Right ventricle myocardium inferior (tissue), 1 donor: Measurements from ENCODE around the gene TBC1D22A. TPM values are rescaled to one million over a fixed set of nuclear protein-coding genes. Genes with fewer than 3 reads are reported as not detected.

Experiments used
- ATAC-seq: fragments of 200-7000 bp; cut with Tn5 transposase; one replicate; pipeline ENCODE4 v1.9.1; 2020; ENCODE audit warnings: mild to moderate bottlenecking, moderate library complexity
- DNase-seq: peaks from one replicate; pipeline ENCODE4 v3.0.0; 2021; ENCODE audit errors: missing footprints
- intact Hi-C: fragments of 100-400 bp; cut with DNase I; formaldehyde crosslinking; loops from one replicate; pipeline ENCODE4 v1.11.0; 2022
- total RNA-seq: library from RNA; stranded (reverse); fragmentation: NEBNext Ultra II Directional; extraction: Animal tissue kit (Norgen Biotek cat#: 25700); gene quantifications from one replicate; pipeline ENCODE4 v1.2.1, GENCODE V29; 2021
- donor health status: DM: no; HTN: yes; CAD: no; lungs with severe emphysema.

Gene TBC1D22A
- total RNA-seq, 1 donor from 2014 or later: 14.6 TPM

DNA sequence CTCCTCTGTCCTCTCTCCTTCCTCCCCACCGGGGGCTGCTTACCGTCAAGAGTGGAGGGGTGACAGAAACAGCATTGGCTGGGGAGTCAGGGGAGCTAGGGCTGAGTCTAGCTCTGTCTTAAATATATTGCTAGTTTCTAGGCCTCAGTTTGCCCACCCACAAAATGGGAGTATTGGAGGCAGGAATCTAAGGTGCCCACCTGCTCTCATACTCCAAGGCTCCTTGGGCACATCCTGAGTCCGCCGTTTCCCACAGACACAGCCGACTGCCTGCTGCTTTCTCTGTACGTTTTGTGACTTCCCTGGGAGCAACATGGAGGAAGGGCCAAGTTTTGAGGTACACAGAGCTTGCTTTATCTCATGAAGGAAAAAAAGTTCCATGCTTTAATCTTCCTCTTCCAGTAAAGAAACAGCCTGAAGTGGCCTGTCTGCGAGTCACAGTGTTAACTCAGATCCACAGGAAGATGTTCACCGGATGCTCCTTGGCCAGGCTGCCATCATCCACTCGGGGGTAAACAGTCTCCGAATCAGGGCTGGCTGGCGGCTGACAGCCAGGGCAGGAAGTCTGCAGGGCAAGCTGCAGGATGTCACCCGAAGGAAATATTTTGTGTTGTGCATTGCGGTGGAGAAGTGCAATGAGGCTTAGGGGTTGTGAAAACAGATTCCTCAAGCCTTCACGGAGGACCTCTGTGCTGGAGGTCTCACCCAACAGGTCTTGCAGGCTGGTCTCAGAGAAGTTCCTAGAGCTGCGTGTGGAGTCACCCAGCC lies 13.4 kb upstream of the TBC1D22A start:
- ATAC-seq: no peak
- peak; percentile 55 for DNase-seq
- intact Hi-C loops: no loop called here

DNA sequence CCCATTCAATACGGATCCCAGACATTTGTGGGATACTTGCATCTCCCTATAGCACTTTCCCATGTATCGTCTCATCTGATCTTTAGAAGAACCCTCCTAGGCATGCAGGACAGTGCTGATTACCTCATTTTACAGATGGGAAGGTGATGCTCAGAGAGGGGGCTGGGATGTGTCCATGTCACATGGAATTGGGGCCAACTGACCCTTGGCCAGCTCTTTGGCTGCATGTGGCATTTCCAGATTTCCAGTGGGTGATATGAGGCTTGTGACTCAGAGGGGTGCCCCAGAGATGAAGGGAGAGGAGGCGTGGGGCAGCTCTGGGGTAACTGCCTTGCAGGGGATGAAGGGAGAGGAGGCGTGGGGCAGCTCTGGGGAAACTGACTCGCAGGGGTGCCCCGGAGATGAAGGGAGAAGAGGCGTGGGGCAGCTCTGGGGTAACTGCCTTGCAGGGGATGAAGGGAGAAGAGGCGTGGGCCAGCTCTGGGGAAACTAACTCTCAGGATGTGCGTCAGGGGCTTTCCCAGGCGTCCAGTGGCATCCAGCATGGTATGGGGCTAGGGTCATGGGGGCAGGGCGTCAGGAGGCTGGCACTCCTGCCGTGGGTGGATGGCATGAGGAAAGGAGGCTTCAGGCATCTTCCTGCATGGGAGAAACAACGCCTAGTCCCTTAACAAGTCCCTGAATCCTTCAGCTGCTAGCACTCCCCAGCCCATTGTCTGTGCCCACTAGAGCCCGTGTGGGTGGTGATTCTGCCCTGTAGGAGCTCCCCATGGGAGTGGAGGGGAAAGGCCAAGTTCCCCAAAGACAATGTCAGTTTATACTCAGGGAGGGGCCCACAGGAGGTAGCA lies 12.5 kb upstream of the TBC1D22A start:
- ATAC-seq: no peak
- DNase-seq: peak; percentile 30
- intact Hi-C loops: no loop called here

DNA sequence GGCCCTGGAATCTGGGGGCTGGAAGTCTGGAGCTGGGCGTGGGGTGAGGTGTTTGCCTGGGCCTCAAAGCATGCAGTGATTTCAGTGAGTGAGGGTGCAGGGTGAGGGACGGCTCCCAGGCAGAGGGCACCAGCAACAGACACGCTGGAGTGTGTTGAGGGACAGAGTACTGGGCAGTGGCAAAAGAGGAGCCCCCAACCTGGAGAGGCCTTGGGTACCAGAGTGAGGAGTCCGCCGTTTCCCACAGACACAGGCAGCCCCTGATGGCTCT lies 12.0 kb upstream of the TBC1D22A start:
- intact Hi-C loops: no loop called here
- no peak for ATAC-seq
- peak; percentile 32 for DNase-seq

DNA sequence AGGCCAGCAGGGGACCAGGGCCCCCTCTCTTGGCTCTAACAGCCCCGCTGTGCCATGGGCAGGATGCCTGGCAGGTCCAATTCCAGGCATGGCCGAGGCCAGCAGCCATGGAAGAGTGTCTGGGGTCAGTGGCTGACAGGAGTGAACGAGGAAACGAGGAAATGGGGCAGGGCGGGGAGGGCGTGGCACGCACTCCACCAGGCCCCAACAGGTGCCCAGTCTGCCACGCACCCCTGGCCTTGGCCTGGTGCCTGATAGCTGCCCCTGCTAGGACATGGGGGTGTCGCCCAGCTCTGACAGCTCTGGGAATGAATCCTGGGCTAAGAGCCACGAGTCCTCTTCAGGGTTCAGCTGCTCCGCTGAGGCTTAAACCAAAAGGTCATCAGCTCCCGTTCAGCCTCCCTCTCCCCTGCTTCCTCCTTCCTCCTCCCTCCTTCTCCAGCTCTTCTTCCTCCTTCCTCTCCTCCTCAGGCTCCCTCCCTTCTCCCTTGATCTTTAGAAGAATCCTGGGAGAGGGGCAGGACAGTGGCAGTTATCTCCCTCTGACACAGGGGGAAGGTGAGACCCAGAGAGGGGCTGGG lies 11.5 kb upstream of the TBC1D22A start:
- DNase-seq (peak; percentile 67), ATAC-seq (peak; percentile 7)
- intact Hi-C loops: no loop called here

DNA sequence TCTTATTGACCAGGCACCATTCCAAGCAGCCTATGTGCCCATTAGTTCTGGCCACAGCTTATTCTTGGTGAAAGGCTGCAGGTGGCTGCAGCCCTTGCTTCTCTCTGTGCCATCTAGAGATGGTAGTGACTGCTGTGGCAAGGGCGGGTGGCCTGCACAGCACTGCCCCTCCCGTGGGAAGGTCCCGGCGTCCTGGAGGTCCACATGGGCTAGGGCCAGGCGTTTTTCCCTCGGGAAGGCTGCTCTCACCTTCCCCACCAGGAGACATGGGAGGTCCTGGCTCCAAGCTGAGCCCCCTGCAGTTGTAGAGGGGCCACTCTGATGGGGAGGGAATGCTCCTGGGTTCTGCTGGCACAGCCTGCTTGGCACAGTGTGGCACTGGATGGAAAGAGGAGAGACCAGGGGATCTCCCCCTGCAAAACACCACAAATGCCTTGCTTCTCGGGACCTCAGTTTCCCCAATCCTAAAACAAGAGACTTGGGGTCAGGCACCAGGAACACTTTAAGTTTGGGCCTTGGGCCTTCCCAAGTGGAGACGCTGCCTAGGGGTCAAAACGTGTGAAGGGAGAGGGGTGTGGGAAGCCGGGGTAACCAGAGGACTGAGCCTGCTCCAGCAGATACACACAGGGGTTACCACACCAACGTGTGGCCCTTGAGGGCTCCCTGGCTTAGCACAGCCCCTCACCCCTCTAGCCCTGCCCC lies 10.0 kb upstream of the TBC1D22A start:
- no peak for ATAC-seq
- no peak for DNase-seq
- intact Hi-C loops: no loop called here

DNA sequence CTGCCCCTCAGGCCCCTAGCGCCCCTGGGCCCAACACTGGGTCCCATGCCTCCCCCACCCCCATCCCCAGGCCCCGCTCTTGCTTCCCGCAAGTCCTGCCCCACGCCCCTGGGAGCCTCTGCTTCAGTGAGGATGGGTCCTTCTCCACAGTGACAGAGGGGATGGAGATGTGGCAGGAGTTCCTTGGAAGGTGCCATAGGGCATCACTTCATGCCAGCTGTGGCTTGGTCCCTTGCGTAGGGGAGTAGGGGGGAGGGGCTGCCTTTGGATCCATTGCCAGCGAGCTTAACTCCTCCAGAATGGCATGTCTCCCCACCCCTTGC lies 9.5 kb upstream of the TBC1D22A start:
- no peak for DNase-seq
- ATAC-seq: no peak
- intact Hi-C loops: no loop called here

DNA sequence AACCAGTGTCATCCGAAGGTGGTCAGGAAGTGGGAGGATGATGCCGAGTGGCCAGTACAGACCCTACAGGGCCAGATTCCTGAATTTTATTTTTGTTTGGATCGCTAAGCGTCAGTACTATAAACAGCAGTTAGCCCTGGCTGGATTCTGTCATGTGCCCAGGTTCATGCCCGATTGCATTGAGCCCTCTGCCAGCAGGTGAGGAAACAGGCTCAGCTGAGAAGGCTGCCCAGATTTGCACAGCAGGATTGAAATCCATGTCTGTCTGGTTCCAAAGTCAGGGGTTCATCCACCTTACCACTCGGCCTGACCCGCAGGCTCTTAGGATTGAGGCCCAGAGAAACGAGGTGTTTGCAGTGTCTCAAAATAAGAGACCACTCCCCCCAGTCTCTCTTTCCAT lies 9.1 kb upstream of the TBC1D22A start:
- no peak for ATAC-seq

DNA sequence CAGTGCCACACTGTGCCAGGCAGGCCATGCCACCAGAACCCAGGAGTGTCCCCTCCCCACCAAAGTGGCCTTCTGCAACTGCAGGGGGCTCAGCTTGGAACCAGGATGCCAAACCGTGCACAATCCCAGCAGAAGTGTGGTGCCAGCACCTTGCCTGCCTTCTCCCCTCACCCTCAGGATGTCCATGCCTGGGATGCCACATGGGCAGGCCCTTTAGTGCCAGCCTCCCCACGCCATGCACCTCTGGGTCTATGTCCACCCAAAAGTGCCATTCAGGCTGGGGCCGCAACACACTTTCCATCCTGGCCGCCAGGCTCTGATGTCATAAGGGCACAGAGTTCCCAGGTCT lies 8.7 kb upstream of the TBC1D22A start:
- ATAC-seq (peak; percentile 2), DNase-seq (no peak)
- intact Hi-C loops: no loop called here

More for the DNA sequence above, 9.1 kb upstream of the TBC1D22A start:
- intact Hi-C loops: no loop called here
- no peak for DNase-seq

DNA sequence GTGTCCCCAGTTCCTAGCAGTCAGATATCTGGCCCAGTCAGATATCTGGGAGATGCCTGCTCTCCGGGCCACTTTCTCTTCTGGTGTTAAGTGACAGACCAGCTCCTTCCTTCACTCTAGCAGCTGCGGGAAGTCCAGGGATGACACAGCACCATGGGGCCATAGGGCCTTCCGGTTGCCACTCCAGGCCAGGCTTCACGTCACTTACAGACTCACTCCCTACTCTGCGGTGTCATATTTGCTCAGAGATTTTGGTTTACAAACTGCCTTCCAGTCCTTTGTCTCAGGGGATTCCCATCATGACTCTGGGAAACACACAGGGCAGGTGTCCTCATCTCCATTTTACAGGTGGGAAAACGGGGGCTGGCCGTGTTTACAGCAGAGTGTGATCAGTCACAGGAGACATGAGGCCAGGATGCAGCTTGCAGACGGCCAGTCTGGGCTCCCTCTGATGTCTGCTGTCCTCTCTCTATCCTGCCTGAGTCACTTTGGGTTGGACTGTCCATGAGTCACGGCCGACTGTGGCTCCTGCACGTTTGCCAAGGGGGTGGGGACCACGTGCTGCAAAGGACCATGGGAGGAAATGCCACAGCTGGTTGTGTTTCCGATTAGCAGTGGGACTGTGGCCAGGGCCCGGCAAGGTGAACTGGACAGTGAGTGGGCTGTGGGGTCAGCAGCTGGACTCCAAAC lies 8.2 kb upstream of the TBC1D22A start:
- DNase-seq (peak; percentile 96), ATAC-seq (peak; percentile 91)
- intact Hi-C loops: no loop called here

DNA sequence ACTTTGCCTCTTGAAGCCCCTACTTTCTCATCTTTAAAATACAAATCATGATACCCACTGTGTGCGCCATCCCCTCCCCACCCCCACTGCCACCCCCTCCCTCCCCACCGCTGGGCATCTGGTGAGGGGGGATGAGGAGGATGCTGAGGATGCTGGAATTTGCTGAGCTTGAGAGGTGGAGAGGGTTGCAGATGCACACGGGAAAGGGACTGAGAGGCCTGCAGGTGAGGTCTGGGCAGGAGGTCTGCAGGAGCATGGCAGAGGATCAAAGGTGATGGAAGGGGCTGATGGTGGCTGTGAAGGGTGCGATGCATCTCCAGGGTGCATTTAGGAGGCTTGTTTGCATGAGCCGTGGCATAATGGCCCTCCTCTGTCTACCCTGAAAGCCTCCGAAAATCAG lies 7.6 kb upstream of the TBC1D22A start:
- intact Hi-C loops: no loop called here
- no peak for DNase-seq
- ATAC-seq: no peak

DNA sequence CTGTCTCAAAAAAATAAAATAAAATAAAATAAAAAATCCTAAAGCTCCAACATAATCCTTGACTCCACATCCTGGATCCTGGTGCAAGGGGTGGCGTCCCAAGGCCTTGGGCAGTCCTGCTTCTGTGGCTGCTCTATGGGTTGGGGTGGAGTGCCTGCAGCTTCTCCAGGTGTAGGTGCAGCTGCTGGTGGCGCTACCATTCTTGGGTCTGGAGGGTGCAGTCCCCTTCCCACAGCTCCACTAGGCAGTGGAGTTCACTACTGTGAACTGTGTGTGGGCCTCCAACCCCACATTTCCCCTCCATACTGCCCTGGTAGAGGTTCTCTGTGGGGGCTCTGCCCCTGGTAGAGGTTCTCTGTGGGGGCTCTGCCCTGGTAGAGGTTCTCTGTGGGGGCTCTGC lies 6.9 kb upstream of the TBC1D22A start:
- intact Hi-C loops: no loop called here
- ATAC-seq (no peak), DNase-seq (no peak)

DNA sequence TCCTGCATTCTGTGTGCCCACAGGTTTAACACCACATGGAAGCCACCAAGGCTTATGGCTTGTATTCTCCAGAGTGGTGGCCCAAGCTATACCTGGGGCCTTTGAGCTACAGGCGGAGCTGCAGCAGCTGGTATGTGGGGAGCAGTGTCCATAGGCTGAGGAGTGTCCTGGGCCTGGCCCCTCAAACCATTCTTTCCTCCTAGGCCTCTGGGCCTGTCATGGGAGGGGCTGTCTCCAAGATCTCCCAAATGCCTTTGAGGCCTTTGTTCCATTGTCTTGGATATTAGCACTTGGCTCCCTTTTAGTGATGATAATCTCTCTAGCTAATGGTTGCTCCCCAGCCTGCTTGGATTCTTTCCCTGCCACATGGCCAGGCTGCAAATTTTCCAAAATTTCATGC lies 6.4 kb upstream of the TBC1D22A start:
- intact Hi-C loops: no loop called here
- no peak for ATAC-seq

DNA sequence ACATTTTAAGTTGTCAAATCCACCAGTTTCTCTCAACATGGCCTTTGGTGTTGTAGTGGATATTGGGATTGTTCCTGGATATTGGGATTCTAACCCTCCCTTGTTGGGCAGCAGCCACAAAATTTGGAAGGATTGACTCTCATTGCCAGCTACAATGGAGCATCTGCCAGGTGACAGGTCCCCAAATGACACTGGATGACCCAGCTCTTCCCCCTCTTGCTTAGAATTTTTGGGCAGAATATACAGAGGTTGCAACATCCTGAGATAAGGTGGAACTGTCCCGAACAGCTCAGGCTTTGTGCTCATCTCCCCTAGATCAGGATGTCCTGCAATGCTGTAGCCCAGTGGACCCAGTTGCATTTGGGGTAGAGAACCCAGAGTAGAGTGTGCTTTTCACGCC lies 5.3 kb upstream of the TBC1D22A start:
- intact Hi-C loops: no loop called here
- ATAC-seq: no peak

More for the DNA sequence above, 6.4 kb upstream of the TBC1D22A start:
- no peak for DNase-seq

DNA sequence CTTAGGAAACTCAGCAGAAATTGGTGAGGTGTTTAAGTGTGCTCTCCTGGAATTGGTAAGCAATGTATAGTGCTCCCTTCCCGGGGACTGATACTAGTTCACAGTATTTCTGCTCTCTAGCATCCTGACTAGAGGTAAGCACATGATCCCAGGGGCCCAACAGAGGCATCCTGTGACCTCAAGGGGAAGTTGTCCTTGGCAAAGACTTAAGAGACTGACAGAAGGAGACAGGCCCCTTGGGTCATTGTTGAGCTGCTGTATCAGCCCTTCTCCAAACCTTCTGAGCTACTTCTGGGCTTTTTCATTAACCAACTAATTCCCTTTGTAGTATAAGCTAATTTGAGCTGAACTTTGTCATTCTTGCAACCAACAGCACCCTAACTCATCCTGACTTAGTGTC lies 4.3 kb upstream of the TBC1D22A start:
- DNase-seq: peak; percentile 9
- intact Hi-C loops: no loop called here
- no peak for ATAC-seq

More for the DNA sequence above, 5.3 kb upstream of the TBC1D22A start:
- no peak for DNase-seq

DNA sequence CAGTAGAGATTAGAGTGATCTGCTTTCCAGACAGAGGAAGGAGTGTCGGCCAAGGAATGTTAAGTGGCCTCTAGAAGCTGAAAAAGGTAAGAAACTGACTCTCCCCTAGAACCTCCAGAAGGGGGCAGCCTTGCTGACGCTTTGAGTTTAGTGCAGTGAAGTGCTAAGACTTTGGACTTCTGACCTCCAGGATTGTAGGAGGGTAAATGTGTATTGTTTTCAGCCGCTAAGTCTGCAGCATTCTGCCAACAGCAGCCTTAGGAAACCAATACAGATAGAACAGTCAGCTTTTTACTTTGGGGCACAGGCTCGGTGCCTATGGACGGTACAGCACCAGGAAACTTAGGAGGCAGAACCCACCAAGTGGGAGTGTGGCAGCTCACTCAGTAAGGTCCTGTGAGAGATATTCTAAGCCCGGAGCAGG lies 3.6 kb upstream of the TBC1D22A start:
- ATAC-seq (no peak), DNase-seq (peak; percentile 45)
- intact Hi-C loops: no loop called here

DNA sequence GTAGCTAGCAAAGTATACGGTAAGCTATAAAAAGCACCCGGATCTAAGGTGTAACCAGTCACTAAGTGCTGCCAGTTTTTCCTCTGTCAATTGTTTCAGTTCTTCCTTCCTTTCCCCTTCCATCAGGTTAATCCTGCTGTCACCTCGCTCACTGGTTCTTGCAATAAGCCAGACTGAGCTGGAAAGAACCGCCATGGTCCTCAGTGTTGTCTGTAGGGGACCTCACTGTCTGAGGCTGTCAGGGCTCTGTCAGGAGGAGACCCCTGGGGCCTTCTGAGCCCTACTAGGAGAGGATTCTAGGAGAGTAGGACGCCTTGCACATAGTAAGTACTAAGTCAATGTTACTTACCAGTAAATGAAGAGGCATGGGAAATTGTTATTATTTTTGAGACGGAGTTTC lies 1.4 kb upstream of the TBC1D22A start:
- ATAC-seq: no peak

DNA sequence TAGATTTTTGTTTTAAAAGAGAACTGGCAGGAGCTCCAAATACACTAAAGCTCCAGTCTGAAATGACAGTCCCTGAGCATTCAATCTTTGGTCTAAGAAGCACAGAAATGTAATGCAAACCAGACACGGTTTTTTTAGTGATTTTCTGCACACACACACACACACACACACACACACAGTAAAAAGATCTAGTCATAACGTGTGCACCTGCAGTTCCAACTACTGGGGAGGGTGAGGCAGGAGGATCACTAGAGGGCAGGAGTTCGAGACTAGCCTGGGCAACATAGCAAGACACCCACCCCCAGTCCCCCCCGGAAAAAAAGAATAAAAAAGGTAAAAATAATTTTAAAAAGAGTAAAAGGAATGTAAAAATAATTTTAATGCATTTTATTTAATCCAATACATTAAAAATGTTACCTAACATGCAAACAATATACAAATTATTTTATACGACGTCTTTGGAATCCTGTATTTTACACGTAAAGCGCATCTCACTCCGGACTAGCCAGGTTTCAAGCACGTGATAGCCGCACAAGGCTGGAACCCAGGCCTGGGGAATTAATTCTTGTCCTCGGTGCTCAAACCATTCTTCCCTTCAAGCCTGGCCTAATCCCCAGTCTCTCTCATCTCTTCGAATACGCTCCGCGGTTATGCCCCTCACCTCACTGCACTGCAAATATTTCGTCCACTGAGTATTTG lies 762 bp upstream of the TBC1D22A start:
- ATAC-seq (no peak), DNase-seq (no peak)
- intact Hi-C loops: loop anchor here (5.0 kb wide), 1 partner anchor 41 kb away; no protein-coding TSS in a partner anchor

More for the DNA sequence above, 1.4 kb upstream of the TBC1D22A start:
- intact Hi-C loops: loop anchor here (5.0 kb wide), 1 partner anchor 41 kb away; no protein-coding TSS in a partner anchor
- DNase-seq: no peak

DNA sequence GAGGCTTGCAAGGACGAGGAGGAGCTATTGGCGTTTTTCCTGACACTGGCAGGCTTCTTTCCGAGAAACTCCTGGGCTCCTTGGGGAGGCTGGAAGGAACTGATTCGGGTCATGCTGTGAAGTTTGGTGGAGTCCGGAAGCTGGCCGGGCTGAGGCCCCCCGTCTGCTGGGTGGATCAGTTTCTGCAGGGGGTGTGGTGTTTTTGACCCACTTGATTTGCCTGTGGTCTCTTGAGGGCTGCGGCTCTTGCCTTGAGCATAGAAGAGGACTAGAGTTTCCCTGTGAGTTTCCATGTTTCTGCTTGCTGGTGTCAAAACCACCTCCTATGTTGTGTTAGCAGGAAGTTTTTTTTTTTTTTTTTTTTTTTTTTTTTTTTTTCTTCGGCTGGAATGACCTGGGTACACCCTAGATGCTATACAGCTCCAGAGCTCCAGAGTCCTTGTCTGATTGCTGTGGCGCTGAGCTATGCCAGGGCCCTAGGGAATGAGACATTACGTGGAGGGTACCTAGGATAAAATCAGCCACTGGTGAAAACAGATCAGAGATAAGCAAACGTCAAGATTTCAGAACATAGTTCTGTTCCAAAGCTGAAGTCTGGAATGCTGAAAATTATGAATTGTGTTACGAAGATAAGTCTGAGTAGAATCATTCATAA lies 728 bp downstream of the TBC1D22A start:
- ATAC-seq: peak; percentile 15
- intact Hi-C loops: loop anchor here (5.0 kb wide), 1 partner anchor 39 kb away; no protein-coding TSS in a partner anchor

More for the DNA sequence above, 728 bp downstream of the TBC1D22A start:
- DNase-seq: no peak
